ENCODE results near the gene LRRTM4. TPM values are rescaled to one million over a fixed set of nuclear protein-coding genes. Genes with fewer than 3 reads are reported as not detected.

LRRTM4 gene
- total and polyA plus RNA-seq, 2 donors (not counting 1 experiment from before 2014, with no cell fraction given), result not detected

- Histone ChIP-seq H3K9ac (ENCODE audit: low read length) (no peak overlapping the region), H3K4me3 (ENCODE audit: control extremely low read depth in 1 of 5, extremely low read depth in 1 of 5, insufficient read depth in 1 of 5, low read depth in 2 of 5, low read length in 4 of 5) (no peak overlapping the region), H3K4me2 (replicated peaks; ENCODE audit: low read depth, low read length, poor library complexity, severe bottlenecking) (no peak overlapping the region), H4K20me1 (ENCODE audit: control insufficient read depth, insufficient read depth, low read length, poor library complexity, severe bottlenecking) (no peaks in the 10 kb centered on the region), H3K79me2 (ENCODE audit: control insufficient read depth, insufficient read depth, low read length) (no peaks in the 10 kb centered on the region), H3K27ac (ENCODE audit: low read length in 2 of 2) (no peak overlapping the region), H3K36me3 (replicated peaks in 1 of 2; ENCODE audit: control extremely low read depth in 1 of 2, control insufficient read depth in 1 of 2, extremely low read depth in 1 of 2, insufficient read depth in 2 of 2, low read length in 1 of 2) (no peaks in the 10 kb centered on the region), H3K27me3 (replicated peaks in 1 of 4; ENCODE audit: control extremely low read depth in 1 of 4, control insufficient read depth in 3 of 4, insufficient read depth in 4 of 4, low read length in 3 of 4) (no peaks in the 10 kb centered on the region), H2AFZ (ENCODE audit: insufficient read depth, low read depth, low read length, poor library complexity, severe bottlenecking) (no peak overlapping the region), H3K9me3 (ENCODE audit: control extremely low read depth in 1 of 3, control insufficient read depth in 2 of 3, insufficient read depth in 1 of 3, low read length in 2 of 3) (no peaks in the 10 kb centered on the region), H3K4me1 (ENCODE audit: control insufficient read depth in 2 of 2, insufficient read depth in 2 of 2, low read length in 2 of 2) (no peaks in the 10 kb centered on the region)
- H3K4me3 Mint-ChIP-seq, result no peak overlapping the region
- no peak for ATAC-seq (ENCODE audit: low read depth)
- no peak for TF ChIP-seq EZH2 (IDR thresholded peaks at IDR 0.05; ENCODE audit: borderline replicate concordance, insufficient read depth, low read depth, low read length, poor library complexity, severe bottlenecking)
- TF ChIP-seq CTCF (IDR thresholded peaks at IDR 0.05), result no peak
- DNase-seq, result no peak
- no peak overlapping the region for H3K27ac Mint-ChIP-seq
- no peaks in the 10 kb centered on the region for H3K27me3 Mint-ChIP-seq
- intact Hi-C loops (cut with micrococcal nuclease), result no loop called here
- WGBS (ENCODE audit: insufficient coverage), result no CpG with 5 or more reads among the region's 2 CpGs
- ChIA-PET POLR2A (no interaction called here), CTCF (no interaction called here)
- peaks cover 6% of the 10 kb centered on the region for H3K9me3 Mint-ChIP-seq (ENCODE audit: insufficient read depth)
- no peaks in the 10 kb centered on the region for H3K4me1 Mint-ChIP-seq
These were observed 589.6 kb downstream of the LRRTM4 start for GRCh38 chr2:76932550-76932949.

- Histone ChIP-seq H2AFZ (ENCODE audit: insufficient read depth, low read depth, low read length, poor library complexity, severe bottlenecking) (no peak overlapping the region), H3K4me2 (replicated peaks; ENCODE audit: low read depth, low read length, poor library complexity, severe bottlenecking) (no peak overlapping the region), H3K27me3 (replicated peaks in 1 of 4; ENCODE audit: control extremely low read depth in 1 of 4, control insufficient read depth in 3 of 4, insufficient read depth in 4 of 4, low read length in 3 of 4) (no peaks in the 10 kb centered on the region), H3K9ac (ENCODE audit: low read length) (no peak overlapping the region), H3K79me2 (ENCODE audit: control insufficient read depth, insufficient read depth, low read length) (no peaks in the 10 kb centered on the region), H3K4me3 (ENCODE audit: control extremely low read depth in 1 of 5, extremely low read depth in 1 of 5, insufficient read depth in 1 of 5, low read depth in 2 of 5, low read length in 4 of 5) (no peak overlapping the region), H3K36me3 (replicated peaks in 1 of 2; ENCODE audit: control extremely low read depth in 1 of 2, control insufficient read depth in 1 of 2, extremely low read depth in 1 of 2, insufficient read depth in 2 of 2, low read length in 1 of 2) (no peaks in the 10 kb centered on the region), H4K20me1 (ENCODE audit: control insufficient read depth, insufficient read depth, low read length, poor library complexity, severe bottlenecking) (no peaks in the 10 kb centered on the region), H3K27ac (ENCODE audit: low read length in 2 of 2) (no peak overlapping the region), H3K4me1 (ENCODE audit: control insufficient read depth in 2 of 2, insufficient read depth in 2 of 2, low read length in 2 of 2) (no peaks in the 10 kb centered on the region), H3K9me3 (ENCODE audit: control extremely low read depth in 1 of 3, control insufficient read depth in 2 of 3, insufficient read depth in 1 of 3, low read length in 2 of 3) (no peaks in the 10 kb centered on the region)
- no peaks in the 10 kb centered on the region for H3K4me1 Mint-ChIP-seq
- H3K27me3 Mint-ChIP-seq, result no peaks in the 10 kb centered on the region
- ChIA-PET POLR2A (no interaction called here), CTCF (no interaction called here)
- intact Hi-C loops (cut with micrococcal nuclease), result no loop called here
- TF ChIP-seq CTCF (IDR thresholded peaks at IDR 0.05), result no peak
- no peak for TF ChIP-seq EZH2 (IDR thresholded peaks at IDR 0.05; ENCODE audit: borderline replicate concordance, insufficient read depth, low read depth, low read length, poor library complexity, severe bottlenecking)
- peaks cover 8% of the 10 kb centered on the region for H3K9me3 Mint-ChIP-seq (ENCODE audit: insufficient read depth)
- 100% methylated on average over 2 of the region's 8 CpGs for WGBS (ENCODE audit: insufficient coverage)
- no peak overlapping the region for H3K4me3 Mint-ChIP-seq
- DNase-seq (no peak), ATAC-seq (ENCODE audit: low read depth) (no peak)
- H3K27ac Mint-ChIP-seq, result no peak overlapping the region
These were observed 592.0 kb downstream of the LRRTM4 start for GRCh38 chr2:76930056-76930744.
